HG03135 (cell line): ENCODE measurements around the gene CMTM4.
"Not testable (repeated sequence)": the region's sequence is repeated elsewhere in the genome, so short reads cannot be mapped to it uniquely, and the experiment has no call there.

ENCODE experiments used
- ATAC-seq: cut with Tn5 transposase; IDR thresholded peaks from one replicate; pipeline ENCODE4 v1.9.1; 2021; ENCODE audit warnings: mild to moderate bottlenecking, moderate library complexity; ENCODE audit not compliant: unreplicated experiment

The CMTM4 gene

GRCh38 chr16:66705790-66706505 is 9.4 kb upstream of the CMTM4 start:
- ATAC-seq: no peak

- ATAC-seq: no peak
Measured at GRCh38 chr16:66703406-66704215, 7.1 kb upstream of the CMTM4 start.

DNA sequence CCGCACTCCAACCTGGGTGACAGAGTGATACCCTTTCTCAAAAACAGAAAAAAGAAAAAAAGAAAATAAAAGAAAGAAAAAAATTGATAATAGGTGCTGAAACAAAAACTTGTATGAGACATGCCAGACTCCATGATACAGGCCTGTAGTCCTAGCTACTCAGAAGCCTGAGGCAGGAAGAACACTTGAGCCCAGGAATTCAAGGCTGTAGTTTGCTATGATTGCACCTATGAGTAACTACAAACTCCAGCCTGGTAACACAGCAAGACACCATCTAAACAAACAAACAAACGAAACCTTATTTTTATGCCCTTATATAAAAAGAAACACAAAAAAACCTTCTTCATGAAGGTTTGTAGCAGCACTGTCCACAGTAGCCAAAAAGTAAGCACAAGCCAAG is 5.0 kb upstream of the CMTM4 start:
- ATAC-seq: no peak

DNA sequence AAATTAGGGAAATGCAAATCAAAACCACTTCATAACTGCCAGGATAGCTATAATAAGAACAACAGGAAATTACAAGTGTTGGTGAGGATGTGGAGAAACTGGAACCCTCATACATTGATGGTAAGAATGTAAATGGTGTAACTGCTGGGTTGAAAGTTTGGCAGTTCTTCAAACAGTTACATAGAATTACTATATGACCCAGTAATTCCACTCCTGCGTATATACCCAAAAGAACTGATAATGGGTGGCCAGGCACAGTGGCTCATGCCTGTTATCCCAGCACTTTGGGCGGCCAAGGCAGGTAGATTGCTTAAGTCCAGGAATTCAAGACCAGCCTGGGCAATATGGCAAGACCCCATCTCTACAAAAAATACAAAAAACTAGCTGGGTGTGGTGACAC is 4.5 kb upstream of the CMTM4 start:
- ATAC-seq: no peak

DNA sequence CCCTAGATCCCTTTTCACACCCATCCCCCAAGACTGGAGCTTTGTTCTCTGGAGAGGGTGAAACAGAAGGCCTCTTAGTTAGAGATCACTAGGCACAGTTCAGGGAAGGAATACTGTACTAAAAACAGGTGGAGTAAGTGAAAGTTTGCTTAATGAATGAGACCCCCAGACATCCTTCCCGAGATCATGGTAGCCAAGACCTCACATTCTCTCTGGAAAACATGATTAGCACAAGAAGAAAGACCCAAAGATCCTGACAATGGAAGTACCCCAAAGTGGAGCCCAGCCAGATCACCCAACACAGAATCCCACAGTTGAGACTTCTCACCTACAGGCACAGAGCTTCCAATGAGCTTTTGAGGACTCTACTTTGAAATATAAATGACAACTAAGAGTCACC is 3.4 kb upstream of the CMTM4 start:
- no peak for ATAC-seq

- no peak for ATAC-seq
Measured at GRCh38 chr16:66698046-66698445, 1.5 kb upstream of the CMTM4 start.

DNA sequence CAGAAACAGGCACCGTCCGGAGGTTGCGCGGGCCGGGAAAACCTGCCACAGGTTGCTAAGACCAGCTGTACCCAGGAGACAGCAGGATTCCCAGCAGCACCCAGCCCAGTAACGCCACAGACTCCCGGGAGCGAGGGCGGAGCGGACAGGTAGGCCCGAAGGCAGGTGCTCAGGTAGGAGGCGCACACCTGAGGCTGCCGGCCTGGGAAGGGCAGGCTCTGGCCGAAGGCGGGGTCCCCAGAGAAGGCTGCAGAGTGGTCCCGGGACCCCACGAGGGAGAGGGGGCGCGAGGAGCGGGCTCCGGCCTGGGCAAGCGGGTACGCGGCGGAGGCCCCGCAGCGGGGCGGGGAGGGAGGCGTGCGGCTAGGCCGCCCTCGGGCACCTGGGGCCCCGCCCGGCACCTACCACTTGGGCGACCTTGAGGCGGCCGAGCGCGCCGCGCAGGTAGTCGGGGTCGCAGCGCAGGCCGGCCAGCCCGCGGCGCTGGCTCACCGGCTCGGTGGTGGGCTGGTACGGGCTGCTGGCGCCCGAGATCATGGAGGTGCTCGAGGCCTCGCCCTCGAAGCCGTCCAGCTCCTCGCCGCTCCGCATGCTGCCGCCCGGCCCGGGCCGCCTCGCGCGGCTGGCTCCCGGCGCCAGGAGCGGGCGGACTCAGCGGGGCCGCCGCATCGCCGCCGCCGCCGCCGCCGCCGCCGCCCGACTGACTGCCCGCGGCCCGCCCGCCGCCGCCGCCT is 441 bp downstream of the CMTM4 start:
- ATAC-seq: peak; percentile 41

- no peak for ATAC-seq
Measured at GRCh38 chr16:66695471-66695934, 1.0 kb downstream of the CMTM4 start.

DNA sequence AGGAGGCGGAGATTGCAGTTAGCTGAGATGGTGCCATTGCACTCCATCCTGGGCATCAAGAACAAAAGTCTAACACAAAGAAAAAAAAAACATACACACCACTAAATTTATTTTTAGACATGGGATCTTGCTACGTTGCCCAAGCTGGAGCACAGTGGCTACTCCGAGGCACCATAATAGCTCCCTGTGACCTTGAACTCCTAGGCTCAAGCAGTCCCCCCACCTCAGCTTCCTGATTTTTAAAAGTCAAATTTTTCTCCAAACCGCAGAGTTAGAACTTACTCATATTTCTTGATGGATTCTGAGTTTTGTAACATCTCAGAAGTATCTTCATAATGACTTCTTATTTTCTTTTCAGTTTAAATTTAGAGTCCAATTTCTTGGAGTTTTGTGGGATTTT is 3.4 kb downstream of the CMTM4 start:
- ATAC-seq: no peak

DNA sequence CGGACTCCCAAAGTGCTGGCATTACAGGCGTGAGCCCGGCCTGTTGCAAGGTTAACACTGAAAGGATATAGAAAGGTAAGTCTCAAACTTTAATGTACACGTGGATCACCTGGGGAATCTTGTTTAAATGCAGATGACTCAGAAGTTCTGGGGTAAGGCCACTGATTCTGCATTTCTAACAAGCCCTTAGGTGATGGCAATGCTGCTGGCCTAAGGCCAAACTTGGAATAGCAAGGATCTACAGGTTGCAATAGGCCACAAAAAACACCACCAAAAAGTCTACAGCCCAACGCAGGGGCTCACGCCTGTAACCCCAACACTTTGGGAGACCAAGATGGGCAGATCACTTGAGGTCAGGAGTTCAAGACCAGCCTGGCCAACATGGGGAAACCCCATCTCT is 4.2 kb downstream of the CMTM4 start:
- no peak for ATAC-seq

DNA sequence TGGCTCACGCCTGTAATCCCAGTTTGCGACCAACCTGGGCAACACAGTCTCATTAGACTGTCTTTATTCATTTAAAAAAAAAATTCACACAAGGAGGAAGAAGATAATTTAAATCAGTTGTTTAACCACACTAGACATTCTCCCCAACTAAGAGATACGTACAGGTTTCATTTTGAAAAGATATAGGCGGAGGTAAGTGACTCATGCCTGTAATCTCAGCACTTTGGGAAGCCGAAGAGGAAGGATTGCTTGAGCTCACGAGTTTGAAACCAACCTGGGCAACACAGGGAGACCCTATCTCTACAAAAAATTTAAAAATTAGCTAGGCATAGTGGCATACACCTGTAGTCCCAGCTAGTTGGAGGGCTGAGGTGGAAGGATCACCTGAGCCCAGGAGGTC is 5.3 kb downstream of the CMTM4 start:
- ATAC-seq: no peak

- ATAC-seq: no peak
Measured at GRCh38 chr16:66690106-66690847, 6.3 kb downstream of the CMTM4 start.

- no peak for ATAC-seq
Measured at GRCh38 chr16:66689282-66689681, 7.3 kb downstream of the CMTM4 start.

GRCh38 chr16:66687906-66688625 is 8.5 kb downstream of the CMTM4 start:
- ATAC-seq: no peak

DNA sequence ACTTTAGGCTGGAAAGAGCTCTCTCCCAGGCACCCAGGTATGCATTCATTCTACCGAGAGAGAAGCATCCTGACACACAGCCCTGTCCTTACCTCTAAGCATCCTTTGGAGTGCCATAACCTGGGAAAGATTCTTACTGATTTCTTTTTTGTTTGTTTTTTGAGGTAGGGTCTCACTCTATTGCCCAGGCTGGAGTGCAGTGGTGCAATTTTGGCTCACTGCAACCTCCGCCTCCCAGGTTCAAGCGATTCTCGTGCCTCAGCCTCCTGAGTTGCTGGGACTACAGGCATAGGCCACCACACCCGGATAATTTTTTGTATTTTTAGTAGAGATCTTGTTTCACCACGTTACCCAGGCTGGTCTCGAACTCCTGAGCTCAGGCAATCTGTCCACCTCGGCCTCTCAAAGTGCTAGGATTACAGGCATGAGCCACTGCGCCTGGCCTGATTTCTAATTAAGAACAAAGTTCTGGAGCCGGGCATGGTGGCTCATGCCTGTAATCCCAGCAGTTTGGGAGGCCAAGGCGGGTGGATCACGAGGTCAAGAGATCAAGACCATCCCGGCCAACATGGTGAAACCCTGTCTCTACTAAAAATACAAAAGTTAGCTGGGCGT is 10.9 kb downstream of the CMTM4 start:
- ATAC-seq: not testable (repeated sequence)

DNA sequence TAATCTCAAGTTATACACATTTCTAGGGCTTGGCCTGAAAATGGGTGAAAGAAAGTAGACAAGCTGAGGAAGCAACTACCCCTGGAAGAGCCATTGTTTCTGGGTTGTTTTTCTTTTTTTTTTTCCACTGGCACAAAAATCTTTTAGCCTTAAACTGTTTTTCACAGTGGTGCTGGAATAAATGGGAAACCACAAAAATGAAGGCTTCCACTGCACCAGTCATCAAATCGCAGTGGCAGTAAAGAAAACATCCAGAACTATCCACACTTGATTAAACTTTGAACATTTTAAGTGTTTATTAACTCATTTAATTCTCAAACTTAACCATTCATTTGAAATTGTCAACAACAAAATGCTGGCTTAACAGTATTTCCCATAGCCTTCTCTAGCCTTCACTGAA is 14.3 kb downstream of the CMTM4 start:
- ATAC-seq: no peak

DNA sequence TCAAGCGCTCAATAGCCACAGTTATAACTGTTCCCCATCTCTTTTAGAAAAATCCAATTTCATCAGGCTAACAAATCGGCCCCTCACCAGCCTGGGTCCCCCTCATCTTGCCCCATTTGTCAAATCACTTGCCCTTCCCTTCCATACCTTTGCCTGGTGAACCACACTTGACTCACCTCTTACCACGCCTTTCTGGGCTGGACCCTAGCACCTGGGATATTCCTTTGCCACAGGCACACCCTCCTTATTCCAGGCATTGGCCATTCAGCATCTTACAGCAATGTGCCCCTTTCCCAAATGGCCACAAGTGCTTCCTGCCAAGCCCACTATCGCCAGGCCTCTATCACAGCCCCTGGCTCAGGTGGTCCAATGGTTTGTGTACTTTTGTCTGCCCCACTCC is 14.9 kb downstream of the CMTM4 start:
- no peak for ATAC-seq

GRCh38 chr16:66678337-66678736 is 18.2 kb downstream of the CMTM4 start:
- no peak for ATAC-seq

GRCh38 chr16:66677836-66678235 is 18.7 kb downstream of the CMTM4 start:
- no peak for ATAC-seq

- no peak for ATAC-seq
Measured at GRCh38 chr16:66677179-66677578, 19.4 kb downstream of the CMTM4 start.
